ENCODE data around the gene PARP9.
A peak's percentile ranks its signal among the peaks of the same experiment; 100 is the strongest.

The PARP9 gene

DNA sequence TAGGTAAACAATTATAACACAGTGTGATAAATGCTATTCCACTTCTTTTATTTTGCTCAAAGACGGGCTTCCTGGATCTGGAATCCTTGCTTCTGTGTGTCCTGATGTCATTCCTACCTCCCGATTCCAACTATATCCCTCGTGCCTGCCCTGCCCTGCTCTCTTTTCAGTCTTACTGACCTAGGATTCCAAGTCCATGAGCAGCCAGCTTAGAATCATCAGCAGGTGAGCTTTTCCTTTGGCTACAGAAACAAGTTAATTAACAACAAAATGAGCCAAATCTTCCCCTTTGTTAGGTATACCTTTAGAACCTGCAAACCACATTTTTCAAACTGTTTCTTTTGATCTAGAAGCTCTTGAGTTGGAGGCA is 27.5 kb downstream of the PARP9 start:
- in situ Hi-C loops (cut with HindIII; ENCODE audit: low sequenced_read_pairs), result no loop called here
- DNase-seq (ENCODE audit: low read depth), result no peak
- no peak overlapping the region for H3K4me3 ChIP-seq (ENCODE audit: low read depth, low read length)
- TF ChIP-seq, protein P1, sequence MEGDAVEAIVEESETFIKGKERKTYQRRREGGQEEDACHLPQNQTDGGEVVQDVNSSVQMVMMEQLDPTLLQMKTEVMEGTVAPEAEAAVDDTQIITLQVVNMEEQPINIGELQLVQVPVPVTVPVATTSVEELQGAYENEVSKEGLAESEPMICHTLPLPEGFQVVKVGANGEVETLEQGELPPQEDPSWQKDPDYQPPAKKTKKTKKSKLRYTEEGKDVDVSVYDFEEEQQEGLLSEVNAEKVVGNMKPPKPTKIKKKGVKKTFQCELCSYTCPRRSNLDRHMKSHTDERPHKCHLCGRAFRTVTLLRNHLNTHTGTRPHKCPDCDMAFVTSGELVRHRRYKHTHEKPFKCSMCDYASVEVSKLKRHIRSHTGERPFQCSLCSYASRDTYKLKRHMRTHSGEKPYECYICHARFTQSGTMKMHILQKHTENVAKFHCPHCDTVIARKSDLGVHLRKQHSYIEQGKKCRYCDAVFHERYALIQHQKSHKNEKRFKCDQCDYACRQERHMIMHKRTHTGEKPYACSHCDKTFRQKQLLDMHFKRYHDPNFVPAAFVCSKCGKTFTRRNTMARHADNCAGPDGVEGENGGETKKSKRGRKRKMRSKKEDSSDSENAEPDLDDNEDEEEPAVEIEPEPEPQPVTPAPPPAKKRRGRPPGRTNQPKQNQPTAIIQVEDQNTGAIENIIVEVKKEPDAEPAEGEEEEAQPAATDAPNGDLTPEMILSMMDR (IDR thresholded peaks at IDR 0.05; ENCODE audit: low read depth, low read length, missing control alignments), result no peak

DNA sequence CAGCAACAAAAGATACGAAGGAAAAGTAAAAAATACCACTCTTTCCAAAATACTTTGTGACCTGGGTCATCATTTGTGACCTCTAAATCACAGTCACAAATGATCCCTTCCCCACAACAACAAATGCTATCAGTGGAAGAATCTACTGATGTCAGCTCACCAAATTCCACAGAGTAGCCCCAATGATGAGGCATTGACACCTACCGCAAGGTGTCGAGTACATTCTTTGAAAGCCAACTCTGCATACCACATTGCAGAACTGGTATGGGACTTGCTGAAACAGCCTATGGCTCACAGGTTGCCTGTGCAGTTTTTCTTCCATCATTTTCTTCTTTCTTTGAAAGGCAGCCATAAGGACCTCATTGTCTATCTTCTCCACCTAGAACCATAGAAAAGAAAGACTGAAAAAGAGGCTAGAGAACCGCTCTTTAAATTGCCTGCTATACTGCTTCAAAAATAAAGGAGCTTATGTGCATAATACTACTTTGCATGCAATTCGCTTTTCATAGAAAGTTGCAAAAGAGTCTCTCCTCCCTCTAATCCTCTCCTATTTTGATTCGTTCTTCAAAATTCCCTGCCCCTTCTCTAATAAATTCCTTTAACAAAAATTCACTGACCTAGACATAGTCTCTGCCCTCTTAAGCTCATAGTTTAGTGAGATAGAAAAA is 28.0 kb downstream of the PARP9 start:
- TF ChIP-seq, protein P1 (IDR thresholded peaks at IDR 0.05; ENCODE audit: low read depth, low read length, missing control alignments), result no peak
- no peak overlapping the region for H3K4me3 ChIP-seq (ENCODE audit: low read depth, low read length)
- no peak for DNase-seq (ENCODE audit: low read depth)
- in situ Hi-C loops (cut with HindIII; ENCODE audit: low sequenced_read_pairs), result no loop called here

DNA sequence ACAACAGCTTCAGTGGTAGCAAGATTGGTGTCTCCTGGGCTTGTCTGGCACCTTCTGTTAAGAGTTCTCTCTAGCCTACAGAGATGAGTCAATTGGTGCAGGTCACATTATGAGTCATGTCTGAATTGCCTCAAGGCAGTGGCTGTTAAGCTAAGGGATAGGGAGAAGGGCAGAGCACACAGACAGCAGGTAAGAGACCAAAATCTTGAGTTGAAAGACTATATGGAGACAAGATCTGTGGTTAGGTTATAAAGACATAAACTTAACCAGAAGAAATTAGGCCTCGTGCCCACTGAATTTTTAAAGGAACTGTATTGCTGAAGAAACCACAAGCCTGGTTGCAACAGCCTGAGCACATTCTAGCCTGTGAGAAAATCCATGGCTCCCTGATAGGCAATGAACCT is 30.2 kb downstream of the PARP9 start:
- no peak overlapping the region for H3K4me3 ChIP-seq (ENCODE audit: low read depth, low read length)
- in situ Hi-C loops (cut with HindIII; ENCODE audit: low sequenced_read_pairs), result no loop called here
- DNase-seq (ENCODE audit: low read depth), result peak; percentile 53
- TF ChIP-seq, protein P1 (IDR thresholded peaks at IDR 0.05; ENCODE audit: low read depth, low read length, missing control alignments), result no peak

DNA sequence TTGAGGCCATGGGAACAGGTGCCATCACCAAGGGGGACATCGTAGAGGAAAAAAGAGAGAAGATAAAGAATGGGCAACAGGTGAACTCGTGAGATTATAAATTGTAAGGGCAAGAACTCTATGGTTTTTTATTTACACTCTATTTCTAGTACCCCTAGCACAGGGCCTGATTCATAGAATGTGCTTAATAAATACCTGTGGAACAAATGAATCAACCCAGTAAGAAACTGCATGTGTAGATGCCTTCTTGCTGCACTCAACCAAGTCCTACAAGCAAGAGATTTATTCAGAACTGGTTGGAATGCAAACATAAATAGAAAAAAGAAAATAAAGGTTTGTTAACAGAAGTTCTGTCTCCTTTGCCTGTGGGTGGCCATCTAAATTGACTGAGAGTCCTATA is 30.6 kb downstream of the PARP9 start:
- in situ Hi-C loops (cut with HindIII; ENCODE audit: low sequenced_read_pairs), result no loop called here
- TF ChIP-seq, protein P1 (IDR thresholded peaks at IDR 0.05; ENCODE audit: low read depth, low read length, missing control alignments), result no peak
- H3K4me3 ChIP-seq (ENCODE audit: low read depth, low read length), result no peak overlapping the region
- no peak for DNase-seq (ENCODE audit: low read depth)

DNA sequence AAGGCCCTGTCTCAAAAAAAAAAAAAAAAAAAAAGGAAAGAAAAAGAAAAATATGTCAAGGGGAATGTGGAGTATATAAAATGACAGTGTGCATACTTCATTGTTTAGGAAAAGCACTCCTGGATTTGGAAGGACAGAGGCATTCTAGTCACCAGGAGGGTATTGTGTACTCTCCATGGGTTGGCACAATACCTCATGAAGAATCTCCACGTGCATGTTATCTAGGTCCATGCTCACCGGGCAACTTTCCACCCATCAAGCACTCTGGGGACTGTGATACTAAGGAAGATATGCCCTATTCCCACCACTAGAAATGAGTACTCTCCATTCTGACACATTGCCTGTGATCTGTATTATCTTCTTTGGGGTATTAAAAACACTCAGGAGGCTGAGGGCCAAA is 33.9 kb downstream of the PARP9 start:
- in situ Hi-C loops (cut with HindIII; ENCODE audit: low sequenced_read_pairs), result no loop called here
- DNase-seq (ENCODE audit: low read depth), result no peak
- TF ChIP-seq, protein P1 (IDR thresholded peaks at IDR 0.05; ENCODE audit: low read depth, low read length, missing control alignments), result no peak
- no peak overlapping the region for H3K4me3 ChIP-seq (ENCODE audit: low read depth, low read length)

DNA sequence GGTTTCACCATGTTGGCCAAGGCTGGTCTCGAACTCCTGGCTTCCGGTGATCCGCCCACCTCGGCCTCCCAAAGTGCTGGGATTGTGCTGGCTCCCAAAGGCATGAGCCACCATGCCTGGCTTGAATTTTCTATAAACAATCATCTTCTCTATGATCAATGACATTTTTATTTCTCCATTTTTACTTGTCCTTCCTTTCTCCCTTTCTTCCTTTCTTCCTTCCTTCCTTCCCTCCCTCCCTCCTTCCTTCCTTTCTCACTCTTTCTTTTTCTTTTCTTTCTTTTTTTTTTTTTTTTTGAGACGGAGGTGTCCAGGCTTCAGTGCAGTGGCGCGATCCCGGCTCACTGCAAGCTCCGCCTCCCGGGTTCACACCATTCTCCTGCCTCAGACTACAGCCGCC is 40.8 kb downstream of the PARP9 start:
- H3K4me3 ChIP-seq (ENCODE audit: low read depth, low read length), result no peak overlapping the region
- DNase-seq (ENCODE audit: low read depth), result no peak
- in situ Hi-C loops (cut with HindIII; ENCODE audit: low sequenced_read_pairs), result no loop called here
- TF ChIP-seq, protein P1 (IDR thresholded peaks at IDR 0.05; ENCODE audit: low read depth, low read length, missing control alignments), result no peak
